Suprapubic skin (tissue), 4 donors: ENCODE results near the gene KIAA1671. TPM values are rescaled to one million over a fixed set of nuclear protein-coding genes. Genes with fewer than 3 reads are reported as not detected.

ENCODE experiments used
- DNase-seq, 2 donors: peaks; one replicate each; pipeline ENCODE4 v3.0.0-alpha.2; 2019; ENCODE audit warnings: low spot score in 2 of 2
- H3K27ac ChIP-seq: fragments of 200-600 bp; sonication (generic); one replicate; pipeline ENCODE4 v1.5.1; 2019
- H3K27me3 ChIP-seq: fragments of 200-600 bp; sonication (generic); one replicate; pipeline ENCODE4 v1.5.1; 2019
- H3K36me3 ChIP-seq: fragments of 200-600 bp; sonication (generic); one replicate; pipeline ENCODE4 v1.5.1; 2019
- H3K4me1 ChIP-seq: fragments of 200-600 bp; sonication (generic); one replicate; pipeline ENCODE4 v1.5.1; 2019
- H3K4me3 ChIP-seq: fragments of 200-600 bp; sonication (generic); one replicate; pipeline ENCODE4 v1.5.1; 2019; ENCODE audit warnings: mild to moderate bottlenecking
- H3K9me3 ChIP-seq: fragments of 200-600 bp; sonication (generic); one replicate; pipeline ENCODE4 v1.5.1; 2019
- EP300 ChIP-seq: sonication (generic); formaldehyde crosslinking; IDR thresholded peaks from one replicate; pipeline ENCODE4 v1.6.1; 2017; ENCODE audit warnings: antibody characterized with exemption
- POLR2A ChIP-seq, 2 donors: fragments of 450-650 bp; IDR thresholded peaks; one replicate each; pipeline ENCODE4 v1.6.1; 2017; ENCODE audit warnings: antibody characterized with exemption in 2 of 2, mild to moderate bottlenecking in 2 of 2, moderate library complexity in 2 of 2
- POLR2AphosphoS5 ChIP-seq, 3 donors: sonication (generic); formaldehyde crosslinking; IDR thresholded peaks; one replicate each; pipeline ENCODE4 v1.6.1; 2017; ENCODE audit warnings: antibody characterized with exemption in 3 of 3
- WGBS: methylation state at CpG from one replicate; pipeline ENCODE4 v1.1.5; 2018; 5-methylcytosine and 5-hydroxymethylcytosine counted together
- total RNA-seq, 4 donors: library from RNA; depleted of rRNA; stranded (reverse); fragments of >200 nt; gene quantifications; one replicate each; pipeline ENCODE4 v1.1.0, GENCODE V29; 2016
- TF ChIP-seq, protein P1 (sequence below), 2 donors: fragments of 200-600 bp in 1 of 2; fragments of 450-650 bp in 1 of 2; sonication (generic) in 1 of 2; IDR thresholded peaks; one replicate each; pipeline ENCODE4 v1.5.1; 2016 to 2019; ENCODE audit warnings: antibody characterized with exemption in 2 of 2, mild to moderate bottlenecking in 1 of 2, moderate library complexity in 1 of 2

The KIAA1671 gene
- total RNA-seq, 4 donors from 2014 or later = 74.4 to 116 (median 97.0) TPM

GRCh38 chr22:25169278-25170031 is 216.9 kb downstream of the KIAA1671 start:
- Histone ChIP-seq H3K36me3 (peaks cover 20% of the 10 kb centered on the region), H3K27me3 (no peaks in the 10 kb centered on the region), H3K9me3 (no peaks in the 10 kb centered on the region), H3K4me1 (peaks cover 11% of the 10 kb centered on the region), H3K4me3 (no peak overlapping the region), H3K27ac (no peak overlapping the region)
- no peak for TF ChIP-seq EP300
- no peak for TF ChIP-seq POLR2A (IDR thresholded peaks at IDR 0.05)
- TF ChIP-seq, protein P1, sequence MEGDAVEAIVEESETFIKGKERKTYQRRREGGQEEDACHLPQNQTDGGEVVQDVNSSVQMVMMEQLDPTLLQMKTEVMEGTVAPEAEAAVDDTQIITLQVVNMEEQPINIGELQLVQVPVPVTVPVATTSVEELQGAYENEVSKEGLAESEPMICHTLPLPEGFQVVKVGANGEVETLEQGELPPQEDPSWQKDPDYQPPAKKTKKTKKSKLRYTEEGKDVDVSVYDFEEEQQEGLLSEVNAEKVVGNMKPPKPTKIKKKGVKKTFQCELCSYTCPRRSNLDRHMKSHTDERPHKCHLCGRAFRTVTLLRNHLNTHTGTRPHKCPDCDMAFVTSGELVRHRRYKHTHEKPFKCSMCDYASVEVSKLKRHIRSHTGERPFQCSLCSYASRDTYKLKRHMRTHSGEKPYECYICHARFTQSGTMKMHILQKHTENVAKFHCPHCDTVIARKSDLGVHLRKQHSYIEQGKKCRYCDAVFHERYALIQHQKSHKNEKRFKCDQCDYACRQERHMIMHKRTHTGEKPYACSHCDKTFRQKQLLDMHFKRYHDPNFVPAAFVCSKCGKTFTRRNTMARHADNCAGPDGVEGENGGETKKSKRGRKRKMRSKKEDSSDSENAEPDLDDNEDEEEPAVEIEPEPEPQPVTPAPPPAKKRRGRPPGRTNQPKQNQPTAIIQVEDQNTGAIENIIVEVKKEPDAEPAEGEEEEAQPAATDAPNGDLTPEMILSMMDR (IDR thresholded peaks at IDR 0.05) = no peak
- no peak for TF ChIP-seq POLR2AphosphoS5 (IDR thresholded peaks at IDR 0.05)
- 65% methylated on average over 16 of the region's 17 CpGs for WGBS
- no peak for DNase-seq

- no peak for DNase-seq
These were observed 218.0 kb downstream of the KIAA1671 start for GRCh38 chr22:25170426-25170980.

GRCh38 chr22:25172153-25172552 is 219.6 kb downstream of the KIAA1671 start:
- Histone ChIP-seq H3K27me3 (no peaks in the 10 kb centered on the region), H3K36me3 (peaks cover 44% of the 10 kb centered on the region), H3K4me1 (no peaks in the 10 kb centered on the region), H3K27ac (no peak overlapping the region), H3K4me3 (no peak overlapping the region), H3K9me3 (no peaks in the 10 kb centered on the region)
- TF ChIP-seq POLR2A (IDR thresholded peaks at IDR 0.05) = no peak
- TF ChIP-seq, protein P1 (IDR thresholded peaks at IDR 0.05) = peak in 1 of 2 donors; percentile 28
- no peak for TF ChIP-seq EP300
- WGBS = 43% methylated on average over 5 of the region's 5 CpGs
- DNase-seq = no peak

More at GRCh38 chr22:25170426-25170980, 218.0 kb downstream of the KIAA1671 start:
- Histone ChIP-seq H3K4me3 (no peak overlapping the region), H3K4me1 (peaks cover 2% of the 10 kb centered on the region), H3K9me3 (no peaks in the 10 kb centered on the region), H3K27ac (no peak overlapping the region), H3K36me3 (peaks cover 30% of the 10 kb centered on the region), H3K27me3 (no peaks in the 10 kb centered on the region)
- WGBS = 87% methylated on average over 13 of the region's 16 CpGs
- TF ChIP-seq EP300 (no peak), POLR2AphosphoS5 (IDR thresholded peaks at IDR 0.05) (no peak), POLR2A (IDR thresholded peaks at IDR 0.05) (no peak)
- TF ChIP-seq, protein P1 (IDR thresholded peaks at IDR 0.05) = no peak

DNA sequence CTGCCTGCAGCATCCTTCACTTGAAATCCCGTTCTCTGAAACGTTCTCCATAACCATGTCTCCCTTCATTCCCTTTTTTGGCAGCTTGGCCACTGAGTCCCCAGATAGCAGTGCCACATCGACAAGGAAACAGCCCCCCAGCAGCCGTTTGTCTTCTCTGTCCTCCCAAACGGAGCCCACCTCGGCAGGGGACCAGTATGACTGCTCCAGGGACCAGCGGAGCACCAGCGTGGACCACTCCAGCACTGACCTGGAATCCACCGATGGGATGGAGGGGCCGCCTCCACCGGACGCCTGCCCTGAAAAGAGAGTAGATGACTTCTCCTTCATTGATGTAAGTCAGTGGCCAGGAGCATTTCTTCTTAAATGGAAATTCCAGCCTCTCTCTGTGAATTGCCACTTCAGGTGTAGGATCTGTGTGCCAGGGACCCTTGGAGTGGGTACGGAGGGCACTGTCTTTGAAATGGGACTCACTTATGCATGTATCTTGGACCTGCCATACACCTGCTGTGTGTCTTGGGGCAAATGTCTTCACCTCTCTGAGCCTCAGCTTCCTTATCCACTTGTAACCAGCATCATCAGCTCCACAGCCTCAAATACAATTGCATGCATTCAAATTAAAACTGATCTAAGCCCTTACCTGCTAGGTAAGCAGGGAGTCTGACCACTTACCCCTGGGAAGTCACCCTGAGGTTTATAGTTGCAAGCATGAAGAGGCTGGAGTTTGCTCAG is 221.8 kb downstream of the KIAA1671 start:
- H3K36me3 ChIP-seq = peaks cover 62% of the 10 kb centered on the region
- TF ChIP-seq EP300 (no peak), POLR2A (IDR thresholded peaks at IDR 0.05) (no peak), POLR2AphosphoS5 (IDR thresholded peaks at IDR 0.05) (no peak)
- TF ChIP-seq, protein P1 (IDR thresholded peaks at IDR 0.05) = no peak
- H3K4me3 ChIP-seq = no peak overlapping the region
- H3K27me3 ChIP-seq = no peaks in the 10 kb centered on the region
- no peaks in the 10 kb centered on the region for H3K4me1 ChIP-seq
- DNase-seq = no peak
- no peaks in the 10 kb centered on the region for H3K9me3 ChIP-seq
- WGBS = 95% methylated on average over 13 of the region's 13 CpGs
- no peak overlapping the region for H3K27ac ChIP-seq

DNA sequence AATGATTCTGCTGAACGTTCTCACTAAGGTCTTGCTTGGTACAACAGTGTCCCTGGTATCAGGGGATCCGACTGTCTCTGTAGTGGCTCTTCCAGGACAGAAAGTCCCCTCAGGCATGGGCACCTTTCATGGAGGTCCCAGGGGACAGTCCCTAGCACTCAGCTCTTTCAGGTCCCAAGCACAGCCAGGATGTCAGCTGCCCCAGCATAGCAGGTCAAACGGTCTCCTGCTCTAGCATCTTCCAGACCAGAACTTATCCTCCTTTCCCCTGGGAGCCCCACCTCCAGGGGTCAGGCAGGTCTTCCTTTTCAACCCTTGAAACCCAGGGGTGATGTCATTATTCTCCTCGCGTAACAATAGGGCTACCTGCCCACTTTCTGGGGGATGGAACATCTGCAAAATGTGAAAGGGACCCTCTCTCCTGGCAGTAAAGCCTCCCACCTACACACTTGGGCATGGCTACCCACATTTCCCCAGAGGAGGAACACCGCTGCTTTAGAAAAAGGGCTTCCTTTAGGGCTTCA is 222.4 kb downstream of the KIAA1671 start:
- no peak for DNase-seq
- Histone ChIP-seq H3K36me3 (peaks cover 69% of the 10 kb centered on the region), H3K9me3 (no peaks in the 10 kb centered on the region), H3K27me3 (no peaks in the 10 kb centered on the region), H3K4me3 (no peak overlapping the region), H3K4me1 (no peaks in the 10 kb centered on the region), H3K27ac (no peak overlapping the region)
- TF ChIP-seq POLR2A (IDR thresholded peaks at IDR 0.05) = no peak
- TF ChIP-seq, protein P1 (IDR thresholded peaks at IDR 0.05) = no peak
- TF ChIP-seq EP300 = no peak
- TF ChIP-seq POLR2AphosphoS5 (IDR thresholded peaks at IDR 0.05) = no peak
- 94% methylated on average over 5 of the region's 6 CpGs for WGBS
